Chondrocyte (in vitro differentiated cells): Measurements from ENCODE around the gene GRM5. TPM values are rescaled to one million over a fixed set of nuclear protein-coding genes. Genes with fewer than 3 reads are reported as not detected.

Source experiments
- DNase-seq: peaks from one replicate; pipeline ENCODE4 v3.0.0; 2021; ENCODE audit warnings: mixed read lengths, low spot score
- H3K27ac Mint-ChIP-seq: one replicate; pipeline ENCODE4 v1.8.0; 2021; ENCODE audit warnings: mild to moderate bottlenecking, moderate library complexity, mixed read lengths; ENCODE audit not compliant: unreplicated experiment
- H3K27me3 Mint-ChIP-seq: 2 replicates; pipeline ENCODE4 v1.8.0; 2021; ENCODE audit warnings: low read depth, mixed read lengths
- H3K36me3 Mint-ChIP-seq: 2 replicates; pipeline ENCODE4 v1.8.0; 2021; ENCODE audit warnings: low read depth, mixed read lengths
- H3K4me1 Mint-ChIP-seq: 2 replicates; pipeline ENCODE4 v1.8.0; 2021; ENCODE audit warnings: low read depth, mild to moderate bottlenecking, mixed read lengths
- H3K4me3 Mint-ChIP-seq: one replicate; pipeline ENCODE4 v1.8.0; 2021; ENCODE audit warnings: mild to moderate bottlenecking, moderate library complexity, mixed read lengths; ENCODE audit not compliant: unreplicated experiment
- H3K9me3 Mint-ChIP-seq: 2 replicates; pipeline ENCODE4 v1.8.0; 2021; ENCODE audit warnings: low read depth, mixed read lengths
- CTCF ChIP-seq: fragments of 200-600 bp; sonication (generic); IDR thresholded peaks from 2 replicates; pipeline ENCODE4 v1.5.0; 2021; ENCODE audit warnings: antibody characterized with exemption, mild to moderate bottlenecking, moderate library complexity
- total RNA-seq: library from RNA; stranded (reverse); gene quantifications from 3 replicates; pipeline ENCODE4 v1.2.1, GENCODE V29; 2021

Gene GRM5
- total RNA-seq, 1 donor from 2014 or later, result 0.52 TPM

DNA sequence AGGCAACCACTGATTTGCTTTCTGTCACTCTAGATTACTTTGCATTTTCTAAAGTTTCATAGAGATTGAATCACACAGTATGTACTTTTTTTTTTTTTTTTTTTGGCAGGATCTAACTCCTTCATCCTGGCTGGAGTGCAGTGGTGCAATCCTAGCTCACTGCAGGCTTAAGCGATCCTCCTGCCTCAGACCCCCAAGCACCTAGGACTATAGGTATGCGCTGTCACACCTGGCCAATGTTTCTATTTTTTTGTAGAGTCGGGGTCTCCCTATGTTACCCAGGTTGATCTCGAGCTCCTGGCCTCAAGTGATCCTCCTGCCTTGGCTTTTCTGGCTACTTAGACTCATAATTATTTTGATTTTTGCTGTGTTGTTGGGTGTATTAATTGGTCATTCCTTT lies 433.6 kb downstream of the GRM5 start:
- Mint-ChIP-seq H3K4me1 (no peaks in the 10 kb centered on the region), H3K36me3 (no peaks in the 10 kb centered on the region), H3K27me3 (peaks cover 9% of the 10 kb centered on the region), H3K27ac (no peak overlapping the region), H3K4me3 (no peak overlapping the region), H3K9me3 (no peaks in the 10 kb centered on the region)
- no peak for TF ChIP-seq CTCF
- no peak for DNase-seq

GRCh38 chr11:88631497-88631896 lies 434.3 kb downstream of the GRM5 start:
- Mint-ChIP-seq H3K4me3 (no peak overlapping the region), H3K4me1 (no peaks in the 10 kb centered on the region), H3K9me3 (no peaks in the 10 kb centered on the region), H3K36me3 (no peaks in the 10 kb centered on the region), H3K27me3 (peaks cover 9% of the 10 kb centered on the region), H3K27ac (no peak overlapping the region)
- TF ChIP-seq CTCF, result no peak
- DNase-seq, result no peak

GRCh38 chr11:88629496-88629895 lies 436.3 kb downstream of the GRM5 start:
- peaks cover 9% of the 10 kb centered on the region for H3K27me3 Mint-ChIP-seq
- H3K4me3 Mint-ChIP-seq, result no peak overlapping the region
- no peak for DNase-seq
- TF ChIP-seq CTCF, result no peak
- H3K4me1 Mint-ChIP-seq, result no peaks in the 10 kb centered on the region
- H3K27ac Mint-ChIP-seq, result no peak overlapping the region
- H3K36me3 Mint-ChIP-seq, result no peaks in the 10 kb centered on the region
- no peaks in the 10 kb centered on the region for H3K9me3 Mint-ChIP-seq

DNA sequence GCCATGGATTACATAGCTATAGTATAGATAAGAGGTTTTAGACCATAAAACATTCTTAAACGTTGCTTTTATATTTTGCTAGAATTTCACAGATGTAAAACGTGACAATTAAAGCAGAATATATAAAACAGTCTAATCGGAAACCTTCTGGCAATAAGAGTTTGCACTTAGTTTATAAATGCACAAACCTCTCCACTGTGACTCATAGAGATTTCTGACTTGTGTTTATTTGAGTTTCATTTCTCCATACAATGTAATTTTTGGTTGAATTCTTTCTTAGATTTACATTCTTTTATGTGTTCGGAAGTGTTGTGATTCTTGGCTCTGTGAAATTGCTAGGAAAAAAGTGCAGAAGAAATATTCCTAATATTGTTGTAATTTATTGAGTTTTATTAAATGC lies 439.6 kb downstream of the GRM5 start:
- Mint-ChIP-seq H3K27ac (no peak overlapping the region), H3K4me3 (no peak overlapping the region), H3K9me3 (no peaks in the 10 kb centered on the region), H3K27me3 (peaks cover 9% of the 10 kb centered on the region), H3K36me3 (no peaks in the 10 kb centered on the region), H3K4me1 (no peaks in the 10 kb centered on the region)
- no peak for TF ChIP-seq CTCF
- DNase-seq, result no peak

GRCh38 chr11:88623531-88623930 lies 442.3 kb downstream of the GRM5 start:
- Mint-ChIP-seq H3K36me3 (no peaks in the 10 kb centered on the region), H3K27ac (no peak overlapping the region), H3K27me3 (peaks cover 3% of the 10 kb centered on the region), H3K4me1 (no peaks in the 10 kb centered on the region), H3K4me3 (no peak overlapping the region), H3K9me3 (no peaks in the 10 kb centered on the region)
- TF ChIP-seq CTCF, result no peak
- no peak for DNase-seq
